ENCODE data around the gene KIF12.
A peak's percentile ranks its signal among the peaks of the same experiment; 100 is the strongest.
"Not testable (repeated sequence)": the region's sequence is repeated elsewhere in the genome, so short reads cannot be mapped to it uniquely, and the experiment has no call there.

KIF12 gene

GRCh38 chr9:114060711-114061110, 38.4 kb downstream of the KIF12 start:
- no peak for DNase-seq

- DNase-seq: no peak
These were observed 39.0 kb downstream of the KIF12 start for GRCh38 chr9:114060070-114060469.

- DNase-seq: no peak
These were observed 39.9 kb downstream of the KIF12 start for GRCh38 chr9:114059047-114059803.

GRCh38 chr9:114058688-114059046, 40.4 kb downstream of the KIF12 start:
- DNase-seq: no peak

GRCh38 chr9:114057161-114057885, 41.8 kb downstream of the KIF12 start:
- no peak for DNase-seq

GRCh38 chr9:114056527-114056926, 42.6 kb downstream of the KIF12 start:
- DNase-seq: no peak

- DNase-seq: no peak
These were observed 43.2 kb downstream of the KIF12 start for GRCh38 chr9:114055894-114056293.

- no peak for DNase-seq
These were observed 44.0 kb downstream of the KIF12 start for GRCh38 chr9:114055061-114055460.

GRCh38 chr9:114054191-114054690, 44.9 kb downstream of the KIF12 start:
- DNase-seq: no peak

GRCh38 chr9:114053246-114054005, 45.7 kb downstream of the KIF12 start:
- DNase-seq: peak; percentile 25

- no peak for DNase-seq
These were observed 47.4 kb downstream of the KIF12 start for GRCh38 chr9:114051706-114052105.

- DNase-seq: no peak
These were observed 47.8 kb downstream of the KIF12 start for GRCh38 chr9:114051281-114051680.

- DNase-seq: no peak
These were observed 48.4 kb downstream of the KIF12 start for GRCh38 chr9:114050646-114051045.

GRCh38 chr9:114050226-114050568, 48.9 kb downstream of the KIF12 start:
- DNase-seq: no peak

GRCh38 chr9:114049441-114050225, 49.5 kb downstream of the KIF12 start:
- DNase-seq: no peak

GRCh38 chr9:114048533-114049415, 50.3 kb downstream of the KIF12 start:
- DNase-seq: no peak

GRCh38 chr9:114047717-114048116, 51.4 kb downstream of the KIF12 start:
- DNase-seq: no peak

- DNase-seq: no peak
These were observed 52.2 kb downstream of the KIF12 start for GRCh38 chr9:114046875-114047274.

GRCh38 chr9:114046237-114046755, 52.8 kb downstream of the KIF12 start:
- DNase-seq: no peak

GRCh38 chr9:114043660-114044059, 55.4 kb downstream of the KIF12 start:
- not testable (repeated sequence) for DNase-seq

Measured in NCI-H2029 (cell line).